WERI-Rb-1 (cell line): ENCODE results near the gene PDHX.

Experiments used
- DNase-seq: peaks from one replicate; pipeline ENCODE4 v3.0.0-alpha.2; 2020
- H3K27ac ChIP-seq: fragments of 250-450 bp; sonication (Bioruptor Pico); 2 replicates; pipeline ENCODE4 v1.5.1; 2020; ENCODE audit warnings: mild to moderate bottlenecking, moderate library complexity
- H3K27me3 ChIP-seq: fragments of 250-450 bp; sonication (Bioruptor Pico); 2 replicates; pipeline ENCODE4 v1.5.1; 2021; ENCODE audit warnings: mild to moderate bottlenecking, low read depth, moderate library complexity; ENCODE audit not compliant: insufficient read depth, severe bottlenecking
- H3K36me3 ChIP-seq: fragments of 250-450 bp; sonication (Bioruptor Pico); 2 replicates; pipeline ENCODE4 v1.5.1; 2020; ENCODE audit warnings: mild to moderate bottlenecking, moderate library complexity
- H3K4me3 ChIP-seq: 2 replicates; pipeline ENCODE4 v1.5.1; 2011; ENCODE audit warnings: low read depth, mild to moderate bottlenecking, control low read depth, low read length
- H3K9me3 ChIP-seq: fragments of 250-450 bp; sonication (Bioruptor Pico); 2 replicates; pipeline ENCODE4 v1.5.1; 2021; ENCODE audit warnings: mild to moderate bottlenecking, moderate library complexity; ENCODE audit not compliant: severe bottlenecking
- TF ChIP-seq, protein P1 (sequence below): IDR thresholded peaks from 2 replicates; pipeline ENCODE4 v1.5.1; 2011; ENCODE audit warnings: low read depth, mild to moderate bottlenecking, control low read depth, inconsistent platforms, low read length

Gene PDHX

DNA sequence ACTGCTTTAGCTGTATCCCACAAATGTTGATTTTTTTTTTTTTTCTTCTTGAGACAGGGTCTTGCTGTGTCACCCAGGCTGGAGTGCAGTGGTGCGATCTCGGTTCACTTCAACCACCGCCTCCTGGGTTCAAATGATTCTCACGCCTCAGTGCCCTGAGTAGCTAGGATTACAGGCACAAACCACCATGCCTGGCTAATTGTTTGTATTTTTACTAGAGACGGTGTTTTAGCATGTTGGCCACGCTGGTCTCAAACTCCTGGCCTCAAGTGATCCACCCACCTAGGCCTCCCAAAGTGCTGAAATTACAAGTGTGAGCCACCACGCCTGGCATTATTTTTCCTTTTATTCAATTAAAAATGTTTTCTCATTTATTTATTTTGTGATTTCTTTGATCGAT lies 55.9 kb downstream of the PDHX start:
- Histone ChIP-seq H3K27ac (no peak overlapping the region), H3K27me3 (no peaks in the 10 kb centered on the region), H3K9me3 (no peaks in the 10 kb centered on the region), H3K36me3 (peaks cover 33% of the 10 kb centered on the region), H3K4me3 (no peak overlapping the region)
- TF ChIP-seq, protein P1, sequence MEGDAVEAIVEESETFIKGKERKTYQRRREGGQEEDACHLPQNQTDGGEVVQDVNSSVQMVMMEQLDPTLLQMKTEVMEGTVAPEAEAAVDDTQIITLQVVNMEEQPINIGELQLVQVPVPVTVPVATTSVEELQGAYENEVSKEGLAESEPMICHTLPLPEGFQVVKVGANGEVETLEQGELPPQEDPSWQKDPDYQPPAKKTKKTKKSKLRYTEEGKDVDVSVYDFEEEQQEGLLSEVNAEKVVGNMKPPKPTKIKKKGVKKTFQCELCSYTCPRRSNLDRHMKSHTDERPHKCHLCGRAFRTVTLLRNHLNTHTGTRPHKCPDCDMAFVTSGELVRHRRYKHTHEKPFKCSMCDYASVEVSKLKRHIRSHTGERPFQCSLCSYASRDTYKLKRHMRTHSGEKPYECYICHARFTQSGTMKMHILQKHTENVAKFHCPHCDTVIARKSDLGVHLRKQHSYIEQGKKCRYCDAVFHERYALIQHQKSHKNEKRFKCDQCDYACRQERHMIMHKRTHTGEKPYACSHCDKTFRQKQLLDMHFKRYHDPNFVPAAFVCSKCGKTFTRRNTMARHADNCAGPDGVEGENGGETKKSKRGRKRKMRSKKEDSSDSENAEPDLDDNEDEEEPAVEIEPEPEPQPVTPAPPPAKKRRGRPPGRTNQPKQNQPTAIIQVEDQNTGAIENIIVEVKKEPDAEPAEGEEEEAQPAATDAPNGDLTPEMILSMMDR = no peak
- DNase-seq = no peak

DNA sequence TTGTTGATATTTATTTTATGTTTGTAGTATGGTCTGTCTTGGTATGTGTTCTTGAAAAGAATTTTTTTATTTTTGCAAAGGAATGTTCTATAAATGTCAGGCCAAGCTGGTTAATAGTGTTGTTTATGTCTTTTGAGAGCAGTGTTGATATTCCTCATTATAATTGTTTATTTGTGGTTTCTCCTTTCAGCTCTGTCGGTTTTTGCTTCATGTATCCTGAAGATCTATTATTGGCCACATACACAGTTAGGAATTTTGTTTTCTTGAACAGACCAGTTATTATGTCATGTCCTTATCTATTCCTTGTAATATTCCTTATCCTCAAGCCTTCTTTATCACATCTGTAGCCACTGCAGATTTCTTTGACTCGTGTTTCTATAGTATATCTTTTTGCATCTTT lies 56.5 kb downstream of the PDHX start:
- Histone ChIP-seq H3K36me3 (peaks cover 29% of the 10 kb centered on the region), H3K9me3 (no peaks in the 10 kb centered on the region), H3K27ac (no peak overlapping the region), H3K4me3 (no peak overlapping the region), H3K27me3 (no peaks in the 10 kb centered on the region)
- TF ChIP-seq, protein P1 = no peak
- DNase-seq = no peak

DNA sequence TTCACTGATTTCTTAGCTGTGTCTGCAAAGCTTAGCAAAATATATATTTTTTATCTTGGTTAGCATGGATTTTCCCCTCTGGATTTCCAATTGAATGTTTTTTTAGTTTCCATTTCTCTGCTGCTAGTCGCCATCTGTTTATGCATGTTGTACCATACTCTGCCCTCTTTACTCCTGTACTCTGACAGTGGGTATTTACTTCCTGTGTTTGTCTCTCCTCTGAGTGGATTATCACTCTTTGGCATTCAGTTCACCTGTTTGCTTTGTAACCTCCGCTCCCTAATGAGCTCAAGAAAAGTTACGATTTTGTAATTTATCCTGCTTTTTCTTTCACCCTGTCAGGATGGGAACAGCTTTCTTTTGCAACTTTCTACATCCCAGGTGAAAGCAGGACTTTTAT lies 59.1 kb downstream of the PDHX start:
- Histone ChIP-seq H3K9me3 (no peaks in the 10 kb centered on the region), H3K27ac (no peak overlapping the region), H3K36me3 (peaks cover 20% of the 10 kb centered on the region), H3K4me3 (no peak overlapping the region), H3K27me3 (no peaks in the 10 kb centered on the region)
- DNase-seq = no peak
- TF ChIP-seq, protein P1 = no peak

DNA sequence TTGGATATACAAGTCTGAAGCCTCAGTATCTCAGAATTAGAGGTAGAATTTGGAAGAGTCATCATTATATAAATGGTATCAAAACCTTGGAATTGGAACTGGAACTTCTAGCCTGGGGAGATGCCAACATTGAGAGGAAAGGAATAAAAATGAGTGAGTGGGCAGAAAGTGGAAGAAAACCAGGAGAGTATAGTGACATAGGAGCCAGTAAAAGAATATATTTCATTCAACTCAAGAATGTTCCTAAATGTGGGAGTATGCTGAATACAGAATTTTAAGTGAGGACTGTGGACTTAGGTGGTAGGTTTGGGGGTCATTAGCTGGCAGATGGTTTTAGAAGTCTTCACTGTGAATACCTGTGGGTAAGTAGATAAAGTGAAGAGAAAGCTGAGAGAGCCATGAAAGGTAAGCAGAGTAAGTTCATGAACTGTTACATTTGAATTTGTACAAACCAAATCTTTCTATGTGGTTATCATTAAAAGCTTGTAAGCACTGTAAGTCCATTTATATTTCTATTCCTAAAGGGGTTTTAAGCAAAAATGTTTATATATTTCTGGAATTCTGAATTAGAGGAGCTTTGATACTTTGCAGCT lies 60.2 kb downstream of the PDHX start:
- TF ChIP-seq, protein P1 = no peak
- peaks cover 3% of the 10 kb centered on the region for H3K9me3 ChIP-seq
- H3K27ac ChIP-seq = no peak overlapping the region
- no peak overlapping the region for H3K4me3 ChIP-seq
- H3K36me3 ChIP-seq = peaks cover 13% of the 10 kb centered on the region
- no peak for DNase-seq
- H3K27me3 ChIP-seq = no peaks in the 10 kb centered on the region

DNA sequence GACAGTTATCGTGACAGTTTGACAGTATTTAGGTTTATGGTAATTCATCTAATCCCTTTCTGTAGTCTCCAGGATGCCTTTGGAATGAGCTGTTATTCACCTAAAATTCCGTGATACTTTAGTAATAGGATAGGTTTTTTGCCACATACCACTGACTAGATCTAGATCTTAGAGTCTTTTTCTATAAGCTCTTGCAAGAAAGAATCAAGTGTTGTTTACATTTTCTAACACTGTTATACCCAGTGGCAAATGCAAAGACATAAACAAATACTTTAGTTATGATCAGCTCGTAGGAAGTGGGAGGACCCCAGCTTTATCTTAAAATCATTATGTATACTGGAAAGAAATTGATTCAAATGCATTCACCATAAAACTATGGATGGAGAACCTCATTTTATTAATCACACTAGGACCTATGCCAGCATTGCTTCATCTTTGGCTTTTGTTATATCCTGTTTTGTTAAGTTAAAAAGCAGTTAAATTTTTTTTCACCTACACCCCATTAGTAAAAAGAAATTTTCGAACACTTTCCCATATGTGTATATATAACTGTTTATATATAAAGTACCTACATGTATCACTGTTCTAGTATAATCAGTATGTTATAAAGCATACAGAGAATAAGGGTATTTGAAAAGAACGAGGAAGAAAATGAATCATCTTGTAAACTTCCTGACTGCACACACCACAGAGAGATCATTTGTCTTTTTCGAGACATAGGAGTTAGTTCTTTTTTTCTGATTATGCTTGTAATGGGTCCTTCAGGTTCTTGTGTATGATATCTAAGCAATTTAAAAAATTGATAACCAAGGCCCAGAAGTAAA lies 60.9 kb downstream of the PDHX start:
- Histone ChIP-seq H3K27ac (no peak overlapping the region), H3K9me3 (peaks cover 3% of the 10 kb centered on the region), H3K36me3 (peaks cover 16% of the 10 kb centered on the region), H3K4me3 (no peak overlapping the region), H3K27me3 (no peaks in the 10 kb centered on the region)
- no peak for DNase-seq
- TF ChIP-seq, protein P1 = no peak
